NK-92 (cell line): ENCODE data around the gene CEP128.

Experiments used
- DNase-seq: peaks from one replicate; lab custom pipeline; 2025; ENCODE audit not compliant: unreplicated experiment; lab: John Stamatoyannopoulos, UW

Gene CEP128

GRCh38 chr14:80692903-80693302, 248.6 kb downstream of the CEP128 start:
- no peak for DNase-seq

GRCh38 chr14:80681651-80682050, 259.9 kb downstream of the CEP128 start:
- no peak for DNase-seq

- DNase-seq = no peak
Observed at GRCh38 chr14:80679273-80679672, 262.3 kb downstream of the CEP128 start.

- no peak for DNase-seq
Observed at GRCh38 chr14:80678436-80678835, 263.1 kb downstream of the CEP128 start.

- no peak for DNase-seq
Observed at GRCh38 chr14:80669426-80669825, 272.1 kb downstream of the CEP128 start.

GRCh38 chr14:80664576-80664975, 277.0 kb downstream of the CEP128 start:
- DNase-seq = no peak

- no peak for DNase-seq
Observed at GRCh38 chr14:80663541-80663940, 278.0 kb downstream of the CEP128 start.

- no peak for DNase-seq
Observed at GRCh38 chr14:80659783-80660182, 281.8 kb downstream of the CEP128 start.

- no peak for DNase-seq
Observed at GRCh38 chr14:80658733-80659132, 282.8 kb downstream of the CEP128 start.

GRCh38 chr14:80658155-80658554, 283.4 kb downstream of the CEP128 start:
- DNase-seq = no peak

GRCh38 chr14:80653956-80654355, 287.6 kb downstream of the CEP128 start:
- DNase-seq = no peak

GRCh38 chr14:80645667-80646413, 295.7 kb downstream of the CEP128 start:
- DNase-seq = no peak

- no peak for DNase-seq
Observed at GRCh38 chr14:80644826-80645225, 296.7 kb downstream of the CEP128 start.

- DNase-seq = no peak
Observed at GRCh38 chr14:80638620-80639515, 302.7 kb downstream of the CEP128 start.

GRCh38 chr14:80637756-80638619, 303.6 kb downstream of the CEP128 start:
- no peak for DNase-seq

GRCh38 chr14:80636071-80636470, 305.5 kb downstream of the CEP128 start:
- DNase-seq = no peak

GRCh38 chr14:80634106-80634758, 307.3 kb downstream of the CEP128 start:
- no peak for DNase-seq

- no peak for DNase-seq
Observed at GRCh38 chr14:80629606-80630005, 311.9 kb downstream of the CEP128 start.

GRCh38 chr14:80628547-80628946, 313.0 kb downstream of the CEP128 start:
- DNase-seq = no peak

- DNase-seq = no peak
Observed at GRCh38 chr14:80627745-80628144, 313.8 kb downstream of the CEP128 start.

- no peak for DNase-seq
Observed at GRCh38 chr14:80624581-80624980, 317.0 kb downstream of the CEP128 start.
